AG04450 (cell line): ENCODE data around the gene TLX1. TPM values are rescaled to one million over a fixed set of nuclear protein-coding genes. Genes with fewer than 3 reads are reported as not detected.

ENCODE experiments used
- CTCF ChIA-PET: fragments of 300-600, 350-600 bp; formaldehyde crosslinking; extraction: SDS; loops from one replicate; lab custom pipeline; 2022; ENCODE audit warnings: antibody characterized with exemption, inconsistent platforms; lab: Charles Lee
- POLR2A ChIA-PET: fragments of 350-600 bp; formaldehyde crosslinking; extraction: SDS; loops from one replicate; lab custom pipeline; 2021; ENCODE audit warnings: antibody characterized with exemption, inconsistent platforms; lab: Yijun Ruan, JAX
- DNase-seq: peaks from one replicate; pipeline ENCODE4 v3.0.0-alpha.2; 2011; ENCODE audit warnings: low read depth, low spot score
- H3K27ac ChIP-seq: one replicate; pipeline ENCODE4 v1.5.1; 2012; ENCODE audit warnings: low read depth, low read length, control low read depth
- H3K27me3 ChIP-seq: one replicate; pipeline ENCODE4 v1.6.0; 2012; ENCODE audit warnings: low read length; ENCODE audit not compliant: control insufficient read depth, insufficient read depth
- H3K4me3 ChIP-seq: 2 replicates; pipeline ENCODE4 v1.5.1; 2011; ENCODE audit warnings: mild to moderate bottlenecking, low read depth, low read length, control low read depth
- H3K9me3 ChIP-seq: 2 replicates; pipeline ENCODE4 v1.5.1; 2012; ENCODE audit warnings: low read length; ENCODE audit not compliant: control insufficient read depth, insufficient read depth
- CTCF ChIP-seq: IDR thresholded peaks from 2 replicates; pipeline ENCODE4 v1.5.1; 2011; ENCODE audit warnings: low read depth, low read length, control low read depth, inconsistent platforms
- polyA plus RNA-seq: library from polyadenylated mRNA; depleted of rRNA; stranded (reverse); fragments of >200 nt; gene quantifications from 2 replicates; pipeline ENCODE4 v1.2.3, GENCODE V29; 2011

The TLX1 gene
- polyA plus RNA-seq, 1 experiment = not detected

GRCh38 chr10:101143345-101143630 lies 12.2 kb downstream of the TLX1 start:
- ChIA-PET POLR2A (no interaction called here), CTCF (interaction anchor here (0.6 to 10.7 kb wide), 18 partner anchors 9 to 338 kb away, joined by 3 to 304 read pairs (median 10); partner anchors contain the start of genes PDZD7 and SFXN3)
- no peak for DNase-seq
- no peak overlapping the region for H3K4me3 ChIP-seq
- no peak for TF ChIP-seq CTCF
- H3K27ac ChIP-seq = no peak overlapping the region
- peaks cover 5% of the 10 kb centered on the region; the same call in 1 of the 2 replicates for H3K9me3 ChIP-seq
- H3K27me3 ChIP-seq = peaks cover 94% of the 10 kb centered on the region

- Histone ChIP-seq H3K9me3 (peaks cover 5% of the 10 kb centered on the region; the same call in 1 of the 2 replicates), H3K27me3 (peaks cover 94% of the 10 kb centered on the region), H3K27ac (no peak overlapping the region), H3K4me3 (no peak overlapping the region)
- CTCF ChIA-PET = interaction anchor here (1.5 to 10.7 kb wide), 3 partner anchors 22 to 85 kb away, joined by 3 to 304 read pairs (median 61); no protein-coding TSS in a partner anchor
- no peak for TF ChIP-seq CTCF
- POLR2A ChIA-PET = no interaction called here
- no peak for DNase-seq
These were observed 13.0 kb downstream of the TLX1 start for GRCh38 chr10:101144053-101144452.

- CTCF ChIA-PET = interaction anchor here (2.4 to 10.7 kb wide), 2 partner anchors 16 to 47 kb away, joined by 8 to 304 read pairs; no protein-coding TSS in a partner anchor
- no peak for DNase-seq
- POLR2A ChIA-PET = no interaction called here
These were observed 14.0 kb downstream of the TLX1 start for GRCh38 chr10:101145145-101145544.

GRCh38 chr10:101145750-101146391 lies 14.8 kb downstream of the TLX1 start:
- no peak overlapping the region for H3K27ac ChIP-seq
- TF ChIP-seq CTCF = no peak
- H3K4me3 ChIP-seq = no peak overlapping the region
- peaks cover 10% of the 10 kb centered on the region for H3K9me3 ChIP-seq
- POLR2A ChIA-PET = no interaction called here
- CTCF ChIA-PET = interaction anchor here (2.4 to 10.7 kb wide), 2 partner anchors 16 to 48 kb away, joined by 8 to 304 read pairs; no protein-coding TSS in a partner anchor
- DNase-seq = no peak
- peaks cover 86% of the 10 kb centered on the region for H3K27me3 ChIP-seq

More at GRCh38 chr10:101145145-101145544, 14.0 kb downstream of the TLX1 start:
- no peak overlapping the region for H3K4me3 ChIP-seq
- TF ChIP-seq CTCF = no peak
- H3K9me3 ChIP-seq = peaks cover 10% of the 10 kb centered on the region
- peaks cover 90% of the 10 kb centered on the region for H3K27me3 ChIP-seq
- no peak overlapping the region for H3K27ac ChIP-seq
